ENCODE results near the gene TMEM130.

- TF ChIP-seq, protein P1, sequence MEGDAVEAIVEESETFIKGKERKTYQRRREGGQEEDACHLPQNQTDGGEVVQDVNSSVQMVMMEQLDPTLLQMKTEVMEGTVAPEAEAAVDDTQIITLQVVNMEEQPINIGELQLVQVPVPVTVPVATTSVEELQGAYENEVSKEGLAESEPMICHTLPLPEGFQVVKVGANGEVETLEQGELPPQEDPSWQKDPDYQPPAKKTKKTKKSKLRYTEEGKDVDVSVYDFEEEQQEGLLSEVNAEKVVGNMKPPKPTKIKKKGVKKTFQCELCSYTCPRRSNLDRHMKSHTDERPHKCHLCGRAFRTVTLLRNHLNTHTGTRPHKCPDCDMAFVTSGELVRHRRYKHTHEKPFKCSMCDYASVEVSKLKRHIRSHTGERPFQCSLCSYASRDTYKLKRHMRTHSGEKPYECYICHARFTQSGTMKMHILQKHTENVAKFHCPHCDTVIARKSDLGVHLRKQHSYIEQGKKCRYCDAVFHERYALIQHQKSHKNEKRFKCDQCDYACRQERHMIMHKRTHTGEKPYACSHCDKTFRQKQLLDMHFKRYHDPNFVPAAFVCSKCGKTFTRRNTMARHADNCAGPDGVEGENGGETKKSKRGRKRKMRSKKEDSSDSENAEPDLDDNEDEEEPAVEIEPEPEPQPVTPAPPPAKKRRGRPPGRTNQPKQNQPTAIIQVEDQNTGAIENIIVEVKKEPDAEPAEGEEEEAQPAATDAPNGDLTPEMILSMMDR (IDR thresholded peaks at IDR 0.05) = no peak
- TF ChIP-seq JUNB (IDR thresholded peaks at IDR 0.05) = no peak
- no peak for TF ChIP-seq ZC3H11A (IDR thresholded peaks at IDR 0.05)
- no peak for TF ChIP-seq PHF8 (IDR thresholded peaks at IDR 0.05; ENCODE audit: borderline replicate concordance, low read depth)
- no peak for TF ChIP-seq EP300 (IDR thresholded peaks at IDR 0.05)
- no peak for TF ChIP-seq ZSCAN20 (CRISPR knock-in tag; IDR thresholded peaks at IDR 0.05)
- no peak for TF ChIP-seq HOXA7 (CRISPR knock-in tag; IDR thresholded peaks at IDR 0.05)
- no peak for TF ChIP-seq MYC (IDR thresholded peaks at IDR 0.05; ENCODE audit: borderline replicate concordance, low read length)
- TF ChIP-seq POLR2A (IDR thresholded peaks at IDR 0.05; ENCODE audit: low read length) = no peak
These were observed 38.8 kb upstream of the TMEM130 start for GRCh38 chr7:98908585-98908984.

All from A549 (cell line).